Neural progenitor cell (in vitro differentiated cells): ENCODE data around the gene PLEKHA7.

ENCODE experiments used
- EZH2 ChIP-seq: fragments of 200-600 bp; sonication (generic); IDR thresholded peaks from 2 replicates; pipeline ENCODE4 v1.6.1; 2017; ENCODE audit warnings: antibody characterized with exemption, mild to moderate bottlenecking, moderate library complexity
- EZH2phosphoT487 ChIP-seq: fragments of 200-600 bp; sonication (generic); IDR thresholded peaks from 2 replicates; pipeline ENCODE4 v1.6.1; 2017; ENCODE audit warnings: antibody characterized with exemption
- TF ChIP-seq, protein P1 (sequence below): fragments of 200-600 bp; sonication (generic); IDR thresholded peaks from 2 replicates; pipeline ENCODE4 v1.5.1; 2017; ENCODE audit warnings: antibody characterized with exemption, mild to moderate bottlenecking

DNA sequence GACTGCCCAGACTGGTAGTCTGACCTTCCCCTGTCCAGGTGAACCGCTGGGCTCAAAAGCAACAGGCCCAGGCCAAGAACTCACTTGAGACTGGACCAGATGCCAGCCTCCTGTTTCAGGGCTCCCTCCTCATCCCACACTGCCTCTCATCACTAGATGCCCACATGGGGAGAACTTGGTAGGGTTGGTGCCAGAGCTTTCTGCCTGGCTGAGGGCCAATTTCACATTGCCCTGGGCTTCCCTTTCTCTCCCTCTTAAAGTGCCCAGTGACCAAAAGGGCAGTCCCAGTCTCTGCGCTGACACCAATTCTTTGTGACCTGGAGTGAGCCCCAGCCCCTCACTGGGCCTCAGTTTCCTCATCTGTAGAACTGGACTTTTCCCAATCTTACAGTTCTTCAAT is 234.1 kb downstream of the PLEKHA7 start:
- TF ChIP-seq, protein P1, sequence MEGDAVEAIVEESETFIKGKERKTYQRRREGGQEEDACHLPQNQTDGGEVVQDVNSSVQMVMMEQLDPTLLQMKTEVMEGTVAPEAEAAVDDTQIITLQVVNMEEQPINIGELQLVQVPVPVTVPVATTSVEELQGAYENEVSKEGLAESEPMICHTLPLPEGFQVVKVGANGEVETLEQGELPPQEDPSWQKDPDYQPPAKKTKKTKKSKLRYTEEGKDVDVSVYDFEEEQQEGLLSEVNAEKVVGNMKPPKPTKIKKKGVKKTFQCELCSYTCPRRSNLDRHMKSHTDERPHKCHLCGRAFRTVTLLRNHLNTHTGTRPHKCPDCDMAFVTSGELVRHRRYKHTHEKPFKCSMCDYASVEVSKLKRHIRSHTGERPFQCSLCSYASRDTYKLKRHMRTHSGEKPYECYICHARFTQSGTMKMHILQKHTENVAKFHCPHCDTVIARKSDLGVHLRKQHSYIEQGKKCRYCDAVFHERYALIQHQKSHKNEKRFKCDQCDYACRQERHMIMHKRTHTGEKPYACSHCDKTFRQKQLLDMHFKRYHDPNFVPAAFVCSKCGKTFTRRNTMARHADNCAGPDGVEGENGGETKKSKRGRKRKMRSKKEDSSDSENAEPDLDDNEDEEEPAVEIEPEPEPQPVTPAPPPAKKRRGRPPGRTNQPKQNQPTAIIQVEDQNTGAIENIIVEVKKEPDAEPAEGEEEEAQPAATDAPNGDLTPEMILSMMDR, result no peak
- no peak for TF ChIP-seq EZH2
- no peak for TF ChIP-seq EZH2phosphoT487
